ENCODE measurements around the gene ANK2. TPM values are rescaled to one million over a fixed set of nuclear protein-coding genes. Genes with fewer than 3 reads are reported as not detected.
"Not testable (repeated sequence)": the region's sequence is repeated elsewhere in the genome, so short reads cannot be mapped to it uniquely, and the experiment has no call there.

The ANK2 gene
- total RNA-seq, 6 donors from 2014 or later: 4.2 to 23.3 (median 8.5) TPM

DNA sequence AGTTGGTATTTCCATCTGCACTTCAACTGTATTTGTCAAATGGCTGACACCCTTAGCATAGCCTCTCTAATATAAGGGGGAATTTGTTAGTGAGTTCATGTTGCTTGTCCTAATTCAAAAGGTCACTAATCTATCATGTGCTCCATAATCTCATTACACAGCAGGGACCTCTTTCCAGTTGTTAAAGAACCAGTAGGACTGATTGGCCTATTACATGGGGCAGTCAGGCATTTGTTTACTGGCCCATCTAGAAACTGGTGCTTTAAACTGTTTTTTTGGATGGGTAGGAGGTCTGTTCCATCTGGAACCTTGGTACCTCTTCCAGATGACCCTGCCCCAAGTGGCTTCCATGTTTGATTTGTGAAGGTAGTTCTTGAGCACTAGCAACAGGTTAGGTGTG lies 11.4 kb downstream of the ANK2 start:
- Histone ChIP-seq H3K27ac (no peak overlapping the region), H3K9me3 (no peaks in the 10 kb centered on the region), H3K4me1 (no peaks in the 10 kb centered on the region), H3K36me3 (no peaks in the 10 kb centered on the region), H3K27me3 (no peaks in the 10 kb centered on the region), H3K4me3 (no peak overlapping the region)
- no peak for DNase-seq
- ATAC-seq (ENCODE audit: low FRiP score in 2 of 2): no peak
- TF ChIP-seq CTCF (IDR thresholded peaks at IDR 0.05) (no peak), POLR2A (IDR thresholded peaks at IDR 0.05) (no peak), POLR2AphosphoS5 (IDR thresholded peaks at IDR 0.05) (no peak), EP300 (IDR thresholded peaks at IDR 0.05) (no peak)

DNA sequence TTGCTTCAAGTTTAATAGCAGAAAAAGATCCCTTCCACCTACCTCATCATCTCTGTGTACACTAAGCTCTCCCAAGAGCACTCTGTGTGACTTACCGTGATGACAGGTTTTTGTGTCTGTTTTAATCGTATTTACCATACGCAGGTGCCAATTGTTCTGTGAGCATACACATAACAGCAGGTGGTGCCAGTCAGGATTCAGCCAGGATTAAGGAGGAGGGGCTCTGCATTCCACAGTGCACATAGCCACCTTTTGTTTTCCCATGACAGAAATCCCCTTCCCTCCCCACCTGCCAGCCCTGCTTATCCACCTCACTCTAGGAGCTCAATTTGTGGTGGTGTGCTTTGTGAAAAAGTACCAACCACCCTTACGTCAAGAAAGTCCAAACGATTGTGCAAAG lies 14.8 kb downstream of the ANK2 start:
- H3K27ac ChIP-seq: no peak overlapping the region
- H3K27me3 ChIP-seq: no peaks in the 10 kb centered on the region
- no peaks in the 10 kb centered on the region for H3K36me3 ChIP-seq
- ATAC-seq (ENCODE audit: low FRiP score in 2 of 2) (no peak), DNase-seq (no peak)
- 27 to 50% methylated on average over 5 of the region's 5 CpGs for WGBS, 2 donors
- no peaks in the 10 kb centered on the region for H3K4me1 ChIP-seq
- TF ChIP-seq POLR2A (IDR thresholded peaks at IDR 0.05) (no peak), CTCF (IDR thresholded peaks at IDR 0.05) (no peak), POLR2AphosphoS5 (IDR thresholded peaks at IDR 0.05) (no peak)
- H3K9me3 ChIP-seq: no peaks in the 10 kb centered on the region
- H3K4me3 ChIP-seq: no peak overlapping the region

DNA sequence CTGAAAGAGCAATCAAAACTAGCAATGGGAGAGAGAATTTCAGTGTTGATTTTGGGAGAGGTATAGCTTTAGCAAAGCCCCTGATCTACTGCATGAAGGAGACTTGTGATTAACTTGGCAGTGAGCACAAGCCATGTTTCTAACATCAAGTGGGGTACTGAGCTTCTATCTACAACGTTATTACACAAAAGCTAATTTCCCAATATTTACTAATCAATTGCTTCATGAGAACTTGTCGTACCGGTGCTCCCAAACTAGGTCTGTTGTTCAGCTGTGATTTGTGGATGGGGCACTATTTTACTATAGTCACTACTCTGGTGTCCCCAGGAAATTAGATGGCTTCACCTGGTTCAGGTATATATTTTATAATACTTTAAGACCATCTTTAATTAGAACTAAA lies 16.2 kb downstream of the ANK2 start:
- 63 to 65% methylated on average over 3 of the region's 3 CpGs for WGBS, 2 donors
- DNase-seq (no peak), ATAC-seq (ENCODE audit: low FRiP score in 2 of 2) (no peak)
- no peaks in the 10 kb centered on the region for H3K9me3 ChIP-seq
- TF ChIP-seq POLR2AphosphoS5 (IDR thresholded peaks at IDR 0.05) (no peak), CTCF (IDR thresholded peaks at IDR 0.05) (no peak), EP300 (IDR thresholded peaks at IDR 0.05) (no peak), POLR2A (IDR thresholded peaks at IDR 0.05) (no peak)
- H3K27me3 ChIP-seq: no peaks in the 10 kb centered on the region
- no peak overlapping the region for H3K27ac ChIP-seq
- H3K4me1 ChIP-seq: no peaks in the 10 kb centered on the region
- H3K36me3 ChIP-seq: no peaks in the 10 kb centered on the region
- no peak overlapping the region for H3K4me3 ChIP-seq

- H3K27me3 ChIP-seq; H3K36me3 ChIP-seq; H3K4me3 ChIP-seq; H3K4me1 ChIP-seq; DNase-seq; H3K9me3 ChIP-seq; ATAC-seq (ENCODE audit: low FRiP score in 2 of 2); H3K27ac ChIP-seq: not testable (repeated sequence)
- WGBS, 2 donors: 84 to 99% methylated on average over 3 of the region's 3 CpGs
Observed at GRCh38 chr4:113068771-113069170, 19.3 kb downstream of the ANK2 start.

DNA sequence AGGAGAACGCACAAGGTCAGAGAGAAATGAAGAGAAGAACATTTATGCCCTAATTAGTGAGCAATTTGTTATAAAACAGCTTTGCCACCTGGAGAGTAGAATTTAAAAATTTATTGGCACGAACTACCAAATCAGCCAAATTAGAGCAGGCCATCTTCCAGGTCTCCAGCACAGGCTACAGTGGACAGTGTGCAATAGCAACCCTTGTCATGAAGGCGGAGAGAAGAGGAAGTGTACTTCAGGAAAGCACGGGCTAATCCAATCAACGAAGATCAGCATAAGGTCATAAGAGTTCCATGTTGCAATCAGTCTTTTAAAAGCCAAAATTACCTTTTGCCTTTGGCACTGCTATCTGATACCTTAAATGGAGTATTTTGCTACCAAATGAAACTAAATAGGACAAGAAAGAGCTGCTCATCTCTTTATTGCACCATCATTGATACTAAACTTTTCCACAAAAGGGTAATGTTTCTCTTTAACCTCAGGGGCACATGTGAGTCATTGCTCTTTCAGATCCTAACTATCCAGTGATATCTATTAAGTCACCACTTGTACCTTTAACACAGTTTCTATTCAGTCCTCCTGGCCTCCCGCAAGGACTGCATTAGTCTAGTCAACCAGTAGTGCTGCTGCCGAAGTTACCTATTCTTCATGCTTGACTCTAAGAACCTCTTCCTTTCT lies 19.9 kb downstream of the ANK2 start:
- Histone ChIP-seq H3K27ac (no peak overlapping the region), H3K27me3 (no peaks in the 10 kb centered on the region), H3K4me3 (no peak overlapping the region), H3K36me3 (no peaks in the 10 kb centered on the region), H3K9me3 (no peaks in the 10 kb centered on the region), H3K4me1 (no peaks in the 10 kb centered on the region)
- TF ChIP-seq POLR2AphosphoS5 (IDR thresholded peaks at IDR 0.05): no peak
- no peak for TF ChIP-seq EP300 (IDR thresholded peaks at IDR 0.05)
- TF ChIP-seq POLR2A (IDR thresholded peaks at IDR 0.05): no peak
- no peak for TF ChIP-seq CTCF (IDR thresholded peaks at IDR 0.05)
- 77 to 81% methylated on average over 7 of the region's 7 CpGs for WGBS, 2 donors
- DNase-seq (no peak), ATAC-seq (ENCODE audit: low FRiP score in 2 of 2) (no peak)

Data from upper lobe of left lung (tissue), 6 donors.